Measurements from ENCODE around the gene PTPN11. TPM values are rescaled to one million over a fixed set of nuclear protein-coding genes. Genes with fewer than 3 reads are reported as not detected.

The PTPN11 gene
- total and polyA plus RNA-seq, 8 donors, result 16.3 to 114 (median 67.5) TPM

GRCh38 chr12:112549031-112549430 lies 130.3 kb downstream of the PTPN11 start:
- intact Hi-C loops (cut with DNase I; ENCODE audit: low total_unique reads), result no loop called here
- TF ChIP-seq CTCF (IDR thresholded peaks at IDR 0.05) (no peak), POLR2AphosphoS5 (IDR thresholded peaks at IDR 0.05) (no peak), EP300 (IDR thresholded peaks at IDR 0.05) (no peak), POLR2A (IDR thresholded peaks at IDR 0.05) (no peak)
- Histone ChIP-seq H3K27me3 (peaks cover 0 to 32% (median 0%) of the 10 kb centered on the region in 3 donors), H3K4me1 (no peaks in the 10 kb centered on the region), H3K27ac (no peak overlapping the region), H3K4me3 (no peak overlapping the region), H3K36me3 (no peaks in the 10 kb centered on the region), H3K9me3 (peaks cover 0 to 9% (median 0%) of the 10 kb centered on the region in 4 donors)
- no peak for DNase-seq
- WGBS, 5 donors, result 58 to 74% (median 70%) methylated on average over 5 of the region's 5 CpGs

GRCh38 chr12:112551681-112552080 lies 132.9 kb downstream of the PTPN11 start:
- peaks cover 0 to 25% (median 9%) of the 10 kb centered on the region in 3 donors for H3K27me3 ChIP-seq
- peaks cover 0 to 16% (median 0%) of the 10 kb centered on the region in 4 donors for H3K9me3 ChIP-seq
- no peaks in the 10 kb centered on the region for H3K36me3 ChIP-seq
- intact Hi-C loops (cut with DNase I; ENCODE audit: low total_unique reads), result no loop called here
- no peak overlapping the region for H3K27ac ChIP-seq
- TF ChIP-seq EP300 (IDR thresholded peaks at IDR 0.05) (no peak), POLR2AphosphoS5 (IDR thresholded peaks at IDR 0.05) (no peak), POLR2A (IDR thresholded peaks at IDR 0.05) (no peak), CTCF (IDR thresholded peaks at IDR 0.05) (no peak)
- H3K4me1 ChIP-seq, result no peaks in the 10 kb centered on the region
- WGBS, 5 donors, result 53 to 69% (median 59%) methylated on average over 5 of the region's 5 CpGs
- no peak for DNase-seq
- no peak overlapping the region for H3K4me3 ChIP-seq

GRCh38 chr12:112555621-112556233 lies 137.0 kb downstream of the PTPN11 start:
- Histone ChIP-seq H3K4me1 (no peaks in the 10 kb centered on the region), H3K9me3 (peaks cover 0 to 16% (median 0%) of the 10 kb centered on the region in 4 donors), H3K27ac (no peak overlapping the region), H3K36me3 (no peaks in the 10 kb centered on the region), H3K4me3 (no peak overlapping the region), H3K27me3 (peaks cover 0 to 23% (median 9%) of the 10 kb centered on the region in 3 donors)
- WGBS, 5 donors, result 62 to 73% (median 66%) methylated on average over 9 of the region's 9 CpGs
- no peak for TF ChIP-seq EP300 (IDR thresholded peaks at IDR 0.05)
- no peak for DNase-seq
- intact Hi-C loops (cut with DNase I; ENCODE audit: low total_unique reads), result no loop called here

GRCh38 chr12:112557951-112558630 lies 139.3 kb downstream of the PTPN11 start:
- no peak overlapping the region for H3K4me3 ChIP-seq
- TF ChIP-seq POLR2A (IDR thresholded peaks at IDR 0.05), result no peak
- TF ChIP-seq CTCF (IDR thresholded peaks at IDR 0.05), result no peak
- TF ChIP-seq POLR2AphosphoS5 (IDR thresholded peaks at IDR 0.05), result no peak
- no peak for TF ChIP-seq EP300 (IDR thresholded peaks at IDR 0.05)
- 51 to 63% (median 59%) methylated on average over 7 of the region's 7 CpGs for WGBS, 5 donors
- intact Hi-C loops (cut with DNase I; ENCODE audit: low total_unique reads), result no loop called here
- no peaks in the 10 kb centered on the region for H3K4me1 ChIP-seq
- peaks cover 0 to 12% (median 0%) of the 10 kb centered on the region in 4 donors for H3K9me3 ChIP-seq
- H3K27ac ChIP-seq, result no peak overlapping the region
- peaks cover 0 to 19% (median 9%) of the 10 kb centered on the region in 3 donors for H3K27me3 ChIP-seq
- no peak for DNase-seq
- H3K36me3 ChIP-seq, result no peaks in the 10 kb centered on the region

Other genes with a start within 250 kb of the PTPN11 start
- gene HECTD4, start 36.5 kb upstream of the PTPN11 start, total RNA-seq, result 100 to 1,000 TPM in 1 of 5 donors, 10 to 100 TPM in 4; 56.7 to 375 (median 89.5) TPM
- 10 to 100 TPM in 1 of 3 donors, 1 to 10 TPM in 2; 3.2 to 11.0 (median 7.9) TPM for gene HECTD4, start 36.5 kb upstream of the PTPN11 start, polyA plus RNA-seq
- gene RPL6, start 9.3 kb upstream of the PTPN11 start, total RNA-seq, result 1,000 to 10,000 TPM in 2 of 5 donors, 100 to 1,000 TPM in 3; 479 to 1,135 (median 807) TPM
- 1,000 to 10,000 TPM; 2,600 to 3,271 (median 2,737) TPM for gene RPL6, start 9.3 kb upstream of the PTPN11 start, polyA plus RNA-seq

Measured in stomach (tissue), 9 donors.